HFFc6 (cell line): Measurements from ENCODE around the gene DLG2. TPM values are rescaled to one million over a fixed set of nuclear protein-coding genes. Genes with fewer than 3 reads are reported as not detected.
"Not testable (repeated sequence)": the region's sequence is repeated elsewhere in the genome, so short reads cannot be mapped to it uniquely, and the experiment has no call there.

Experiments used
- DNase-seq: peaks from one replicate; pipeline ENCODE4 v3.0.0-alpha.2; 2018
- H3K27ac Mint-ChIP-seq: 2 replicates; pipeline ENCODE4 v1.8.0; 2020; ENCODE audit warnings: mild to moderate bottlenecking, mixed read lengths
- H3K27me3 Mint-ChIP-seq: 2 replicates; pipeline ENCODE4 v1.8.0; 2021; ENCODE audit warnings: mild to moderate bottlenecking, moderate library complexity, mixed read lengths; ENCODE audit not compliant: insufficient read depth
- H3K36me3 Mint-ChIP-seq: 2 replicates; pipeline ENCODE4 v1.8.0; 2021; ENCODE audit warnings: low read depth, mixed read lengths
- H3K4me1 Mint-ChIP-seq: 2 replicates; pipeline ENCODE4 v1.8.0; 2020; ENCODE audit warnings: low read depth, mixed read lengths
- H3K4me3 Mint-ChIP-seq: 2 replicates; pipeline ENCODE4 v1.8.0; 2020; ENCODE audit warnings: mild to moderate bottlenecking, moderate library complexity, mixed read lengths
- H3K9me3 Mint-ChIP-seq: 2 replicates; pipeline ENCODE4 v1.8.0; 2020; ENCODE audit warnings: mild to moderate bottlenecking, mixed read lengths
- total RNA-seq, 6 experiments: library from RNA; stranded (reverse); fragmentation: NEBNext Ultra II Directional; extraction: Animal tissue kit (Norgen Biotek cat#: 25700); gene quantifications; 2 replicates in 1 of 6; 3 replicates in 5 of 6; pipeline ENCODE4 v1.2.3, GENCODE V29; 2021
- TF ChIP-seq, protein P1 (sequence below): fragments of 200-600 bp; sonication (generic); IDR thresholded peaks from 2 replicates; pipeline ENCODE4 v1.5.0; 2021; ENCODE audit warnings: antibody characterized with exemption, mild to moderate bottlenecking

The DLG2 gene
- total RNA-seq, 6 experiments from 2014 or later: 0.39 to 1.00 (median 0.80) TPM; not detected in 1

DNA sequence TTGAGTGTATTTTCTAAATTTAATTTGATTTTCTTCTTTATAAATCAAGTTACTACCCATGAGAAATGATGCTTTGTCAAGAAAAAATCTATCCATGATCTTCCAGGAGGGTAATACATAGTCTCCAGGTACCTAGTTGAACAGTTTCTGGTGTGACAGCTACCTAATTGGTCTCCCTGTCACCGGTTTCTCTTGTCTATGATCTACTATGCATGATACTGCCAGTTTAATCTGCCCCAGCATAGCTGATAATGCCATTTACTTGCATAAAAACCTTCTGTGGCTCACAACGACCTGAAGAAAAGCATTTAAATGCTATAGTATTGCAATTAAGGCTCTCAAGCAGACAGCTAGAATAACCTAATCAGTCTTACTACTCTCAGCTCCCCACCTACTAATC lies 349.5 kb downstream of the DLG2 start:
- Mint-ChIP-seq H3K36me3 (no peaks in the 10 kb centered on the region), H3K4me3 (no peak overlapping the region), H3K4me1 (no peaks in the 10 kb centered on the region), H3K27me3 (no peaks in the 10 kb centered on the region; the same call in none of the 2 replicates), H3K27ac (no peak overlapping the region), H3K9me3 (peaks cover 16% of the 10 kb centered on the region)
- DNase-seq: no peak
- TF ChIP-seq, protein P1, sequence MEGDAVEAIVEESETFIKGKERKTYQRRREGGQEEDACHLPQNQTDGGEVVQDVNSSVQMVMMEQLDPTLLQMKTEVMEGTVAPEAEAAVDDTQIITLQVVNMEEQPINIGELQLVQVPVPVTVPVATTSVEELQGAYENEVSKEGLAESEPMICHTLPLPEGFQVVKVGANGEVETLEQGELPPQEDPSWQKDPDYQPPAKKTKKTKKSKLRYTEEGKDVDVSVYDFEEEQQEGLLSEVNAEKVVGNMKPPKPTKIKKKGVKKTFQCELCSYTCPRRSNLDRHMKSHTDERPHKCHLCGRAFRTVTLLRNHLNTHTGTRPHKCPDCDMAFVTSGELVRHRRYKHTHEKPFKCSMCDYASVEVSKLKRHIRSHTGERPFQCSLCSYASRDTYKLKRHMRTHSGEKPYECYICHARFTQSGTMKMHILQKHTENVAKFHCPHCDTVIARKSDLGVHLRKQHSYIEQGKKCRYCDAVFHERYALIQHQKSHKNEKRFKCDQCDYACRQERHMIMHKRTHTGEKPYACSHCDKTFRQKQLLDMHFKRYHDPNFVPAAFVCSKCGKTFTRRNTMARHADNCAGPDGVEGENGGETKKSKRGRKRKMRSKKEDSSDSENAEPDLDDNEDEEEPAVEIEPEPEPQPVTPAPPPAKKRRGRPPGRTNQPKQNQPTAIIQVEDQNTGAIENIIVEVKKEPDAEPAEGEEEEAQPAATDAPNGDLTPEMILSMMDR: no peak

DNA sequence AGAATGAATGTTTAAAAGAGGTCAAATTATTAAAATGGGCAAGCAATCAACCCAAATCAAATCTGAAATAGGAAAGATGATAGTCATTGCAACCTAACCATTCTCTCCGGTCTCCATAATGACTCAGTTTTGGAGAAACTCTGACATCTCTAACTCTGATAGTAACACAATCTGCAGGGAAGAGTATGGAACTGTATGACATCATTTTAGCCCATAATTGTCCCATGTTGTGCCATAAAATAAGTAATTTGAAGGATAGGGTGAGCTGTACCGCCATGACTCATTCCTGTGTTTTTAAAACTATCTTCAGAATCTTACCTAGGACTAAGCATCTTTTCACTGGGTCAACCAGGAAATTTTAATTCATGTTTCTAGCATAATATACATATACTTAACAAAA lies 350.8 kb downstream of the DLG2 start:
- no peaks in the 10 kb centered on the region for H3K4me1 Mint-ChIP-seq
- no peak overlapping the region for H3K4me3 Mint-ChIP-seq
- TF ChIP-seq, protein P1: no peak

DNA sequence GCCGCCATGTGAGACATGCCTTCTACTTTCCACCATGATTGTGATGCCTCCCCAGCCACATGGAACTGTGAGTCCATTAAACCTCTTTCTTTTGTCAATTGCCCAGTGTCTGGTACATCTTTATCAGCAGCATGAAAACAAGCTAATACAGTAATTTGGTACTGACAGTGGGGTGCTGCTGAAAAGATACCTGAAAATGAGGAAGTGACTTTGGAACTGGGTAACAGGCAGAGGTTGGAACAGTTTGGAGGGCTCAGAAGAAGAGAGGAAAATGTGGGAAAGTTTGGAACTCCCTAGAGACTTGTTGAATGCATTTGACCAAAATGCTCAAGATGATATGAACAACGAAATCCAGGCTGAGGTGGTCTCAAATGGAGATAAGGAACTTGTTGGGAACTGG lies 356.8 kb downstream of the DLG2 start:
- H3K4me3 Mint-ChIP-seq, H3K27ac Mint-ChIP-seq, DNase-seq, H3K4me1 Mint-ChIP-seq, H3K36me3 Mint-ChIP-seq, H3K27me3 Mint-ChIP-seq: not testable (repeated sequence)
- H3K9me3 Mint-ChIP-seq: peaks cover 39% of the 10 kb centered on the region

More for the DNA sequence above, 350.8 kb downstream of the DLG2 start:
- peaks cover 27% of the 10 kb centered on the region for H3K9me3 Mint-ChIP-seq
- no peaks in the 10 kb centered on the region for H3K36me3 Mint-ChIP-seq
- H3K27me3 Mint-ChIP-seq: no peaks in the 10 kb centered on the region; the same call in none of the 2 replicates
- H3K27ac Mint-ChIP-seq: no peak overlapping the region
- DNase-seq: no peak

DNA sequence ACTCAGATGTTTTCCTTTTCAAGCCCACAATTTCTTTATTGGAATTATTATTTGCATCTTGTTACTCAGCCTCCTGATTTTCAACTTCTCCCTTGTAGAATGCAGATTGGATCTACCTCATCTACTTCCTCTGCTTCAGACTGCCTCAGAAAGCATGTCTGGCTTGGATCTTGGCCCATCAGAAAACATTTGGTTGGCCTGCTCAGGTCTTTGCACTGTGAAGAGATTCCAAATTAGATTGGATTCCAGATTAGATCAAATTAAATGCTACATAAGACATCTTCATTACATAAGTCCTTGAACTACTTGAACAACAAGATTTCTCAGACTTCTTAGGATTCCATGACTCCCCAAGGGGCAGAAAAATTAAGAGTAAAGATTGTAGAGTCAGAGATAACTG lies 358.0 kb downstream of the DLG2 start:
- Mint-ChIP-seq H3K4me3 (no peak overlapping the region), H3K36me3 (no peaks in the 10 kb centered on the region), H3K27ac (no peak overlapping the region), H3K27me3 (no peaks in the 10 kb centered on the region), H3K4me1 (no peaks in the 10 kb centered on the region), H3K9me3 (peaks cover 45% of the 10 kb centered on the region)
- TF ChIP-seq, protein P1: no peak
- DNase-seq: no peak

DNA sequence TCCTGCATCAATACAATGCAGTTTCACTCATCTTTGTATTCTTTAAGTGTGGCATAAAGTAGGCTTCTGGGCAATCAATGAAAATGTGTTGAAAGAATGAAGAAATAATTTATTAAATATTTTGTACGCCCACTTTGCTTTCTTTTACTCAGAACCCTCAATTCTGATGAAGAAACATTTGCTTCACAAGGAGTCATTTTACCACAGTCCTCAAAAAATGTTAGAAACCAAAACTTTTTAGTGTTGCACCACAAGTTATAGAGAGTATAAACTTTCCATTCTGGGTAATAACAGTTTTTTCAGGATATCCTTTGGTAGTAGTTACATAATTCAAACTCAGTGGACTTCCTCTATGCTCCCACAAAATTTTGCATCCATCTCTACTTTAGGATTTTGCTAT lies 360.5 kb downstream of the DLG2 start:
- H3K27me3 Mint-ChIP-seq: no peaks in the 10 kb centered on the region
- H3K9me3 Mint-ChIP-seq: peaks cover 53% of the 10 kb centered on the region

DNA sequence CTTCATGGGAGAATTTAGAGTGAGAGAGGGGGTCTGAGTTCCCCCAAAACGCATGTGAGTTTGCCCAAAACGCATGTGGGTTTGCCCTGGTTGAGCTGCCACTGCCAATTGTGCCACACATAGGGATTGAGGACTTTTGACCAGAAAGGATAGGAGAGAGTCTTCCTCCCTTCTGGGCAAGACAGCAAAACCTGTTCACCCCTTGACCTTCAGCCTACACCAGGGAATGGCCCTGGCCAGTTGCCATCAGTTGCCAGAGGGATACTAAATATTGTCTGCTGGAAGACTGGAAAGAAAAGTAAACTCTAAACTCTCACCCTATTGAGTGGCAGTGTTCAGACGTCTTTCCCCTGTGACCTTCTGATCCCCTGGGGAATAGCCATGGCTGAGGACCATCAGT lies 363.8 kb downstream of the DLG2 start:
- DNase-seq: no peak
- Mint-ChIP-seq H3K9me3 (peaks cover 57% of the 10 kb centered on the region), H3K27me3 (no peaks in the 10 kb centered on the region), H3K27ac (no peak overlapping the region), H3K36me3 (no peaks in the 10 kb centered on the region), H3K4me1 (no peaks in the 10 kb centered on the region), H3K4me3 (no peak overlapping the region)
- TF ChIP-seq, protein P1: no peak

More for the DNA sequence above, 360.5 kb downstream of the DLG2 start:
- H3K4me3 Mint-ChIP-seq: no peak overlapping the region
- no peak overlapping the region for H3K27ac Mint-ChIP-seq
- H3K4me1 Mint-ChIP-seq: no peaks in the 10 kb centered on the region
- H3K36me3 Mint-ChIP-seq: no peaks in the 10 kb centered on the region
- TF ChIP-seq, protein P1: no peak
- DNase-seq: no peak
